Suprapubic skin (tissue), 4 donors: ENCODE data around the gene FRAS1. TPM values are rescaled to one million over a fixed set of nuclear protein-coding genes. Genes with fewer than 3 reads are reported as not detected.
"Not testable (repeated sequence)": the region's sequence is repeated elsewhere in the genome, so short reads cannot be mapped to it uniquely, and the experiment has no call there.

Experiments used
- DNase-seq, 2 donors: peaks; one replicate each; pipeline ENCODE4 v3.0.0-alpha.2; 2019; ENCODE audit warnings: low spot score in 2 of 2
- H3K27ac ChIP-seq: fragments of 200-600 bp; sonication (generic); one replicate; pipeline ENCODE4 v1.5.1; 2019
- H3K27me3 ChIP-seq: fragments of 200-600 bp; sonication (generic); one replicate; pipeline ENCODE4 v1.5.1; 2019
- H3K36me3 ChIP-seq: fragments of 200-600 bp; sonication (generic); one replicate; pipeline ENCODE4 v1.5.1; 2019
- H3K4me1 ChIP-seq: fragments of 200-600 bp; sonication (generic); one replicate; pipeline ENCODE4 v1.5.1; 2019
- H3K4me3 ChIP-seq: fragments of 200-600 bp; sonication (generic); one replicate; pipeline ENCODE4 v1.5.1; 2019; ENCODE audit warnings: mild to moderate bottlenecking
- H3K9me3 ChIP-seq: fragments of 200-600 bp; sonication (generic); one replicate; pipeline ENCODE4 v1.5.1; 2019
- CTCF ChIP-seq, 2 donors: fragments of 200-600 bp in 1 of 2; fragments of 450-650 bp in 1 of 2; sonication (generic) in 1 of 2; IDR thresholded peaks; one replicate each; pipeline ENCODE4 v1.5.1; 2016 to 2019; ENCODE audit warnings: antibody characterized with exemption in 2 of 2, mild to moderate bottlenecking in 1 of 2, moderate library complexity in 1 of 2
- EP300 ChIP-seq: sonication (generic); formaldehyde crosslinking; IDR thresholded peaks from one replicate; pipeline ENCODE4 v1.6.1; 2017; ENCODE audit warnings: antibody characterized with exemption
- POLR2A ChIP-seq, 2 donors: fragments of 450-650 bp; IDR thresholded peaks; one replicate each; pipeline ENCODE4 v1.6.1; 2017; ENCODE audit warnings: antibody characterized with exemption in 2 of 2, mild to moderate bottlenecking in 2 of 2, moderate library complexity in 2 of 2
- POLR2AphosphoS5 ChIP-seq, 3 donors: sonication (generic); formaldehyde crosslinking; IDR thresholded peaks; one replicate each; pipeline ENCODE4 v1.6.1; 2017; ENCODE audit warnings: antibody characterized with exemption in 3 of 3
- WGBS: methylation state at CpG from one replicate; pipeline ENCODE4 v1.1.5; 2018; 5-methylcytosine and 5-hydroxymethylcytosine counted together
- total RNA-seq, 4 donors: library from RNA; depleted of rRNA; stranded (reverse); fragments of >200 nt; gene quantifications; one replicate each; pipeline ENCODE4 v1.1.0, GENCODE V29; 2016

FRAS1 gene
- total RNA-seq, 4 donors from 2014 or later, result 1.4 to 24.9 (median 3.8) TPM

- H3K4me1 ChIP-seq, result no peaks in the 10 kb centered on the region
- H3K27ac ChIP-seq, result no peak overlapping the region
- TF ChIP-seq CTCF (IDR thresholded peaks at IDR 0.05) (no peak), POLR2A (IDR thresholded peaks at IDR 0.05) (no peak), EP300 (no peak), POLR2AphosphoS5 (IDR thresholded peaks at IDR 0.05) (no peak)
- no peaks in the 10 kb centered on the region for H3K27me3 ChIP-seq
- H3K9me3 ChIP-seq, result no peaks in the 10 kb centered on the region
- H3K36me3 ChIP-seq, result no peaks in the 10 kb centered on the region
- no peak for DNase-seq
- no peak overlapping the region for H3K4me3 ChIP-seq
- WGBS, result 83% methylated on average over 3 of the region's 3 CpGs
Measured at GRCh38 chr4:78323439-78323838, 266.3 kb downstream of the FRAS1 start.

GRCh38 chr4:78324625-78325024 is 267.5 kb downstream of the FRAS1 start:
- Histone ChIP-seq H3K27me3 (no peaks in the 10 kb centered on the region), H3K27ac (no peak overlapping the region), H3K36me3 (no peaks in the 10 kb centered on the region), H3K4me3 (no peak overlapping the region), H3K4me1 (no peaks in the 10 kb centered on the region), H3K9me3 (no peaks in the 10 kb centered on the region)
- TF ChIP-seq POLR2A (IDR thresholded peaks at IDR 0.05) (no peak), CTCF (IDR thresholded peaks at IDR 0.05) (no peak), POLR2AphosphoS5 (IDR thresholded peaks at IDR 0.05) (no peak), EP300 (no peak)
- DNase-seq, result no peak
- 80% methylated on average over 1 of the region's 1 CpG for WGBS

GRCh38 chr4:78325271-78326157 is 268.4 kb downstream of the FRAS1 start:
- DNase-seq, result no peak
- H3K27me3 ChIP-seq, result no peaks in the 10 kb centered on the region
- no peaks in the 10 kb centered on the region for H3K9me3 ChIP-seq
- no peaks in the 10 kb centered on the region for H3K36me3 ChIP-seq
- TF ChIP-seq POLR2AphosphoS5 (IDR thresholded peaks at IDR 0.05) (no peak), CTCF (IDR thresholded peaks at IDR 0.05) (no peak), POLR2A (IDR thresholded peaks at IDR 0.05) (no peak), EP300 (no peak)
- 53% methylated on average over 9 of the region's 9 CpGs for WGBS
- no peak overlapping the region for H3K4me3 ChIP-seq
- no peak overlapping the region for H3K27ac ChIP-seq
- H3K4me1 ChIP-seq, result no peaks in the 10 kb centered on the region

GRCh38 chr4:78328591-78328990 is 271.5 kb downstream of the FRAS1 start:
- H3K36me3 ChIP-seq, H3K4me3 ChIP-seq, H3K9me3 ChIP-seq, H3K4me1 ChIP-seq, DNase-seq, H3K27me3 ChIP-seq, H3K27ac ChIP-seq: not testable (repeated sequence)
- 80% methylated on average over 2 of the region's 2 CpGs for WGBS

- Histone ChIP-seq H3K36me3 (no peaks in the 10 kb centered on the region), H3K27me3 (no peaks in the 10 kb centered on the region), H3K4me3 (no peak overlapping the region), H3K9me3 (no peaks in the 10 kb centered on the region), H3K4me1 (no peaks in the 10 kb centered on the region), H3K27ac (no peak overlapping the region)
- TF ChIP-seq POLR2A (IDR thresholded peaks at IDR 0.05) (no peak), CTCF (IDR thresholded peaks at IDR 0.05) (no peak), EP300 (no peak), POLR2AphosphoS5 (IDR thresholded peaks at IDR 0.05) (no peak)
- no peak for DNase-seq
- WGBS, result 90% methylated on average over 2 of the region's 2 CpGs
Measured at GRCh38 chr4:78331186-78331585, 274.1 kb downstream of the FRAS1 start.
